ENCODE data around the gene DLGAP5.

The DLGAP5 gene

DNA sequence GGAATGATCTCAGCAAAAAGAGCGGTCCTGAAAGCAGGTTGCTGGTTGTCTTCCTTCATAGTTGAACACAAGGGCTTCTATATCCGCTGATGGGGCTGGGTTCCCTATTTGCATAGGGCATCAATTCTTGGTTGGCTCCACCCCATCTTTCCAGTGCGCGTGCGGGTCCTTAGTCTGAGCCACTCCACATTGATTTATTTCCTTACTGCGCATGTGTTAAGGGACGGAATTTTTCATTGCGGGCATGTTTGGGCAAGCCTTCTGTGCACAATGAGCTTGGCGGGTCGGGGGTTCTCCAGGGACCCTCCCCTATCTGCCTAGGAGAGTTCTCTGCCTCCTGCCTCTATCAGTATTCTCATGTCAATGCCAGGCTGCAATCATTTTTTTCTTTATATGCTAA, 21.2 kb upstream of the DLGAP5 start:
- no peaks in the 10 kb centered on the region for H3K9me2 ChIP-seq (replicated peaks; ENCODE audit: control insufficient read depth, low read length)
- no peak overlapping the region for H3K4me3 ChIP-seq (ENCODE audit: low read length)
- H4K20me1 ChIP-seq (ENCODE audit: control insufficient read depth, insufficient read depth, low read depth, low read length) = no peaks in the 10 kb centered on the region
- no peak overlapping the region for H3K27ac ChIP-seq (ENCODE audit: low read depth, low read length)
- H3K4me1 ChIP-seq (ENCODE audit: control insufficient read depth, low read length) = no peaks in the 10 kb centered on the region
- no peaks in the 10 kb centered on the region for H3K36me3 ChIP-seq (ENCODE audit: control insufficient read depth, low read length)
- H3K4me2 ChIP-seq (ENCODE audit: low read length) = no peak overlapping the region
- peaks cover 3% of the 10 kb centered on the region; the same call in 1 of the 2 replicates for H3K27me3 ChIP-seq (ENCODE audit: control insufficient read depth, low read length)
- no peaks in the 10 kb centered on the region for H3K9me3 ChIP-seq (ENCODE audit: control insufficient read depth, insufficient read depth, low read length)
- H3K79me2 ChIP-seq (ENCODE audit: control insufficient read depth, low read length) = no peaks in the 10 kb centered on the region
- H3F3A ChIP-seq (ENCODE audit: control insufficient read depth, insufficient read depth) = no peaks in the 10 kb centered on the region
- TF ChIP-seq, protein P1, sequence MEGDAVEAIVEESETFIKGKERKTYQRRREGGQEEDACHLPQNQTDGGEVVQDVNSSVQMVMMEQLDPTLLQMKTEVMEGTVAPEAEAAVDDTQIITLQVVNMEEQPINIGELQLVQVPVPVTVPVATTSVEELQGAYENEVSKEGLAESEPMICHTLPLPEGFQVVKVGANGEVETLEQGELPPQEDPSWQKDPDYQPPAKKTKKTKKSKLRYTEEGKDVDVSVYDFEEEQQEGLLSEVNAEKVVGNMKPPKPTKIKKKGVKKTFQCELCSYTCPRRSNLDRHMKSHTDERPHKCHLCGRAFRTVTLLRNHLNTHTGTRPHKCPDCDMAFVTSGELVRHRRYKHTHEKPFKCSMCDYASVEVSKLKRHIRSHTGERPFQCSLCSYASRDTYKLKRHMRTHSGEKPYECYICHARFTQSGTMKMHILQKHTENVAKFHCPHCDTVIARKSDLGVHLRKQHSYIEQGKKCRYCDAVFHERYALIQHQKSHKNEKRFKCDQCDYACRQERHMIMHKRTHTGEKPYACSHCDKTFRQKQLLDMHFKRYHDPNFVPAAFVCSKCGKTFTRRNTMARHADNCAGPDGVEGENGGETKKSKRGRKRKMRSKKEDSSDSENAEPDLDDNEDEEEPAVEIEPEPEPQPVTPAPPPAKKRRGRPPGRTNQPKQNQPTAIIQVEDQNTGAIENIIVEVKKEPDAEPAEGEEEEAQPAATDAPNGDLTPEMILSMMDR (IDR thresholded peaks at IDR 0.05; ENCODE audit: low read depth, low read length, poor library complexity, severe bottlenecking) = no peak
- TF ChIP-seq EZH2phosphoT487 (IDR thresholded peaks at IDR 0.05; ENCODE audit: borderline replicate concordance, low read length) = no peak

DNA sequence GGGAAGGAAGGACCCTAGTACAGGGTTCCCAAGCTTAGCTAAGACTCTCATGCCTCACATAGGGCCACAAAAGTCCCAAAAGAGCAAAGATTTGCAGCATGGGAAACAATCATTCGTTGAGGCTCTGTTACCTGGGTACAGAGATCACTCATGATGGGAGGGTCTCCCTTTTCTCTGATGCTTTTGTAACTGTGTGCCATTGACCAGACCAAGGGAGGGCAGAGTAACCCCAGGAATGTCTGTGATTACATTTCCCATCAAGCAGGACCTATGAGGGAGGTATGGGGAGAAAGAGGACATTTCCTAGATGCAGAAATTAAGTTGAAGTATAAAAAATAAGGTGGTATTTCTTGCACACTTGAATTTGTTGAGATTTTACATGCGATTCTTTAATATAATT, 16.4 kb upstream of the DLGAP5 start:
- TF ChIP-seq EZH2phosphoT487 (IDR thresholded peaks at IDR 0.05; ENCODE audit: borderline replicate concordance, low read length) = no peak
- TF ChIP-seq, protein P1 (IDR thresholded peaks at IDR 0.05; ENCODE audit: low read depth, low read length, poor library complexity, severe bottlenecking) = no peak
- Histone ChIP-seq H3K9me2 (replicated peaks; ENCODE audit: control insufficient read depth, low read length) (no peaks in the 10 kb centered on the region), H3K4me3 (ENCODE audit: low read length) (no peak overlapping the region)

DNA sequence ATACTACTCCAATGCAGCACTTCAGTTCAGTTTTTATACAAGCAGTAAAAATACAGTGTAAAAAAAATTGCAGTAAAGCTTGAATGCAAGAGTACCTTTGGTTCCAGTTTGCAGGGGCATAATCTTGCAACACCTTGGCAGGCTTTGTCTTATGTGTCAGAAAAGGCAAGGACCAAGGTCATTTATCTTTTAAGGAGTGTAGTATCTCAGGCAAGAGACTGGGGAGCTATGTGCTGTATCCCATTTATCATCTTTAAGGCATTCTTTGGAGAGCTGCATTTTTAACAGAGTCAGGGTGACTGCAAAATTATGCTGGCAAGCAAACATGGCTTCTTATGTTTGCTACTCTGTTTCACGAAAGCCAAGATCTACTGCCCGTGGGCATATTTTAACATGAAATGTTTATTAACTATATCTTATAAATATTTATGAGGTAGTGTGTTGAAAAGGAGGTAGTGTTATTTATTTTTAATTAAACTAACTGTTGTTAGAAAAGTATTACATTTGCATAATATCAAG, 14.8 kb upstream of the DLGAP5 start:
- no peaks in the 10 kb centered on the region for H3F3A ChIP-seq (ENCODE audit: control insufficient read depth, insufficient read depth)
- H3K4me3 ChIP-seq (ENCODE audit: low read length) = no peak overlapping the region
- H3K36me3 ChIP-seq (ENCODE audit: control insufficient read depth, low read length) = no peaks in the 10 kb centered on the region
- no peaks in the 10 kb centered on the region for H3K79me2 ChIP-seq (ENCODE audit: control insufficient read depth, low read length)
- no peaks in the 10 kb centered on the region for H3K9me3 ChIP-seq (ENCODE audit: control insufficient read depth, insufficient read depth, low read length)
- H3K27ac ChIP-seq (ENCODE audit: low read depth, low read length) = no peak overlapping the region
- H4K20me1 ChIP-seq (ENCODE audit: control insufficient read depth, insufficient read depth, low read depth, low read length) = no peaks in the 10 kb centered on the region
- no peak for TF ChIP-seq EZH2phosphoT487 (IDR thresholded peaks at IDR 0.05; ENCODE audit: borderline replicate concordance, low read length)
- TF ChIP-seq, protein P1 (IDR thresholded peaks at IDR 0.05; ENCODE audit: low read depth, low read length, poor library complexity, severe bottlenecking) = no peak
- H3K27me3 ChIP-seq (ENCODE audit: control insufficient read depth, low read length) = peaks cover 20% of the 10 kb centered on the region
- no peaks in the 10 kb centered on the region for H3K9me2 ChIP-seq (replicated peaks; ENCODE audit: control insufficient read depth, low read length)
- H3K4me2 ChIP-seq (ENCODE audit: low read length) = no peak overlapping the region
- no peaks in the 10 kb centered on the region for H3K4me1 ChIP-seq (ENCODE audit: control insufficient read depth, low read length)

More for the DNA sequence above, 16.4 kb upstream of the DLGAP5 start:
- Histone ChIP-seq H3K36me3 (ENCODE audit: control insufficient read depth, low read length) (no peaks in the 10 kb centered on the region), H3K4me2 (ENCODE audit: low read length) (no peak overlapping the region), H3F3A (ENCODE audit: control insufficient read depth, insufficient read depth) (no peaks in the 10 kb centered on the region), H3K9me3 (ENCODE audit: control insufficient read depth, insufficient read depth, low read length) (no peaks in the 10 kb centered on the region), H3K27ac (ENCODE audit: low read depth, low read length) (no peak overlapping the region), H4K20me1 (ENCODE audit: control insufficient read depth, insufficient read depth, low read depth, low read length) (no peaks in the 10 kb centered on the region), H3K4me1 (ENCODE audit: control insufficient read depth, low read length) (no peaks in the 10 kb centered on the region), H3K79me2 (ENCODE audit: control insufficient read depth, low read length) (no peaks in the 10 kb centered on the region), H3K27me3 (ENCODE audit: control insufficient read depth, low read length) (peaks cover 15% of the 10 kb centered on the region)
